ENCODE measurements around the gene CEACAM5.
A peak's percentile ranks its signal among the peaks of the same experiment; 100 is the strongest.

Gene CEACAM5

GRCh38 chr19:41688098-41688497 is 20.3 kb upstream of the CEACAM5 start, which contains the start of gene CEACAM7:
Gene CEACAM7, minus strand, starts transcription at chr19:41688270. Its CDS starts 105 bp downstream, at chr19:41688165.
- POLR2A ChIA-PET: no interaction called here
- DNase-seq (ENCODE audit: extremely low spot score): no peak
- CTCF ChIA-PET: interaction anchor here (1.1 to 2.6 kb wide), 2 partner anchors 19 to 46 kb away, joined by 4 to 13 read pairs; no protein-coding TSS in a partner anchor
- TF ChIP-seq CTCF (IDR thresholded peaks at IDR 0.05; ENCODE audit: control extremely low read depth, extremely low read depth, low read depth, missing control alignments): no peak

DNA sequence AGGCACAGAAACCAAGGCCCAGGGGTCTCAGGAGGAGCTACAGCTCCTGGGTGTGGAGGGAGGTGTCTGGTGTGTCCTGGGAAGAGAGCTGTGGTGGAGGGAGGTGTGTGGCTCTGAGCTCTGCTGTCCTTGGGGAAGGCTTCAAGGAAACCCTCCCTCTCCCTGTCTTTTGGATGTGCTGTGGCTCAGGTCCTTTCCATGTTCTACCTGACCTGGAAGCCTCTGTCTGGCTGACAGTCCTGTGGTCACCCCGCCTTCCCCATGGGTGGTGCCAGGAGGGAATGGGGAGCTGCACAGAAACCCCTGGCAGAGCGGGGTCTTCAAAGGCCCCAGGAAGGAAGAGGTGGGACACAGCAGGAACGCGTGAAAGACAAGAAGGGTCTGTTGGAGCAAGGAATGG is 19.7 kb upstream of the CEACAM5 start:
- ChIA-PET POLR2A (no interaction called here), CTCF (interaction anchor here (1.1 to 2.6 kb wide), 2 partner anchors 18 to 47 kb away, joined by 4 to 13 read pairs; no protein-coding TSS in a partner anchor)
- no peak for TF ChIP-seq CTCF (IDR thresholded peaks at IDR 0.05; ENCODE audit: control extremely low read depth, extremely low read depth, low read depth, missing control alignments)
- DNase-seq (ENCODE audit: extremely low spot score): no peak

- DNase-seq (ENCODE audit: extremely low spot score): no peak
- POLR2A ChIA-PET: no interaction called here
- CTCF ChIA-PET: interaction anchor here (0.7 to 2.8 kb wide), 6 partner anchors 10 to 62 kb away, joined by 3 to 25 read pairs (median 4); no protein-coding TSS in a partner anchor
- no peak for TF ChIP-seq CTCF (IDR thresholded peaks at IDR 0.05; ENCODE audit: control extremely low read depth, extremely low read depth, low read depth, missing control alignments)
Measured at GRCh38 chr19:41689993-41690800, 18.2 kb upstream of the CEACAM5 start.

GRCh38 chr19:41690801-41691065 is 17.7 kb upstream of the CEACAM5 start:
- no peak for DNase-seq (ENCODE audit: extremely low spot score)
- ChIA-PET CTCF (interaction anchor here (0.9 to 2.8 kb wide), 8 partner anchors 8 to 61 kb away, joined by 3 to 25 read pairs (median 3); no protein-coding TSS in a partner anchor), POLR2A (no interaction called here)
- no peak for TF ChIP-seq CTCF (IDR thresholded peaks at IDR 0.05; ENCODE audit: control extremely low read depth, extremely low read depth, low read depth, missing control alignments)

DNA sequence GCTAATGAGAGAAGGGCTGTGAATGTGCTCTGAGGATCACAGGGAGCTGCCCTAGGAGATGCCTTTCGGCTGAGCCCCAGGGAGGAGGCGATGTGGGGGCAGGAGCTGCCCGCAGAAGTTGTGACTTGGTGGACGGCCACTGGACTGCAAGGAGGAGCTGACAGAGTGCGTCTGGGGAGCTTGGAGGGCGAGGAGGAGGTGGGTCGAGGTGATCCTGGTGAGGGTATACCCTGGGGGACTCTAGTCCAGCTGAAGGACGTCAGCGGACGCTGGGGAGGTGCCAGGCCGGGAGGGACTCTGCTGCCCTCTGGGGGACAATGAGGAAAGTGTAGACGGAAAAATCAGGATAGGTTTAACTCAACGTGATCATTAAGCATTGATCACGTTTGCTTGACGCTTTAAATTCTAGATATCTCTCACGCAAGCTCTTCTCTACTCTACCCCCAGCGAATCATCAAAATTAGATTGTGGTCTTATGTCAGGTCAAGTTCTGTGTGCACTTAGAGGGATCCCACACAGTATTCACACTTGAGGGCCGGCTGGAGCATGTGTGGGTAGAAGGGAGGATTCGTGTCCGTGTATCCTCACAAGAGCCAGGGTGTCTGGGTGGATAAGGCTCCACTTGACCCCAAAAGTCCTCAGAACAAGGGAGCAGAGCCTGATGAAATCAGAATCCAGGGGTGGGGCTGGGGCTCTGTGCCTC is 17.0 kb upstream of the CEACAM5 start:
- peak; percentile 56 for DNase-seq (ENCODE audit: extremely low spot score)
- peak; percentile 42 for TF ChIP-seq CTCF (IDR thresholded peaks at IDR 0.05; ENCODE audit: control extremely low read depth, extremely low read depth, low read depth, missing control alignments)
- POLR2A ChIA-PET: no interaction called here
- CTCF ChIA-PET: interaction anchor here (0.9 to 2.8 kb wide), 9 partner anchors 9 to 61 kb away, joined by 3 to 25 read pairs (median 3); no protein-coding TSS in a partner anchor

DNA sequence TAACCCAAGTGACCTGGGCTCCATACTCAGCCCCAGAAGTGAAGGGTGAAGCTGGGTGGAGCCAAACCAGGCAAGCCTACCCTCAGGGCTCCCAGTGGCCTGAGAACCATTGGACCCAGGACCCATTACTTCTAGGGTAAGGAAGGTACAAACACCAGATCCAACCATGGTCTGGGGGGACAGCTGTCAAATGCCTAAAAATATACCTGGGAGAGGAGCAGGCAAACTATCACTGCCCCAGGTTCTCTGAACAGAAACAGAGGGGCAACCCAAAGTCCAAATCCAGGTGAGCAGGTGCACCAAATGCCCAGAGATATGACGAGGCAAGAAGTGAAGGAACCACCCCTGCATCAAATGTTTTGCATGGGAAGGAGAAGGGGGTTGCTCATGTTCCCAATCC is 14.2 kb upstream of the CEACAM5 start:
- ChIA-PET CTCF (interaction anchor here (1.8 to 2.8 kb wide), 2 partner anchors 10 to 13 kb away, joined by 4 to 11 read pairs; no protein-coding TSS in a partner anchor), POLR2A (no interaction called here)
- DNase-seq (ENCODE audit: extremely low spot score): no peak
- no peak for TF ChIP-seq CTCF (IDR thresholded peaks at IDR 0.05; ENCODE audit: control extremely low read depth, extremely low read depth, low read depth, missing control alignments)

All from GM10248 (cell line).